DND-41 (cell line): ENCODE measurements around the gene SPEM2.

Source experiments
- ATAC-seq: fragments of 200-7000 bp; cut with Tn5 transposase; 3 replicates; pipeline ENCODE4 v1.9.1; 2021; ENCODE audit warnings: low read depth; ENCODE audit not compliant: insufficient read depth
- DNase-seq: peaks from one replicate; pipeline ENCODE4 v3.0.0-alpha.2; 2020
- H2AFZ ChIP-seq: 2 replicates; pipeline ENCODE4 v1.6.0; 2012; ENCODE audit warnings: low read depth, low read length
- H3K27ac ChIP-seq: 2 replicates; pipeline ENCODE4 v1.5.1; 2012; ENCODE audit warnings: low read length, inconsistent platforms
- H3K27me3 ChIP-seq: fragments of 200-600 bp; sonication (generic); 2 replicates; pipeline ENCODE4 v1.6.0; 2012; ENCODE audit warnings: low read length, mild to moderate bottlenecking, inconsistent platforms; ENCODE audit not compliant: insufficient read depth, poor library complexity
- H3K36me3 ChIP-seq: 2 replicates; pipeline ENCODE4 v1.5.1; 2012; ENCODE audit warnings: low read length, inconsistent platforms; ENCODE audit not compliant: insufficient read depth
- H3K4me1 ChIP-seq: 2 replicates; pipeline ENCODE4 v1.5.1; 2012; ENCODE audit warnings: mild to moderate bottlenecking, low read length; ENCODE audit not compliant: insufficient read depth
- H3K4me2 ChIP-seq: 2 replicates; pipeline ENCODE4 v1.6.0; 2012; ENCODE audit warnings: mild to moderate bottlenecking, moderate library complexity, low read length, inconsistent platforms; ENCODE audit not compliant: insufficient read depth
- H3K4me3 ChIP-seq, 2 experiments: fragments of 200-600 bp in 1 of 2; shearing (Covaris generic) in 1 of 2; 2 replicates each; pipeline ENCODE4 v1.5.1; 2012 to 2016; ENCODE audit warnings: inconsistent platforms in 2 of 2, low read length in 2 of 2, mild to moderate bottlenecking in 2 of 2, low read depth in 1 of 2, moderate library complexity in 1 of 2
- H3K79me2 ChIP-seq: 2 replicates; pipeline ENCODE4 v1.6.0; 2012; ENCODE audit warnings: low read length, inconsistent platforms; ENCODE audit not compliant: insufficient read depth
- H3K9ac ChIP-seq: 2 replicates; pipeline ENCODE4 v1.6.0; 2012; ENCODE audit warnings: low read depth, mild to moderate bottlenecking, inconsistent platforms, low read length, moderate library complexity
- H3K9me3 ChIP-seq: 2 replicates; pipeline ENCODE4 v1.5.1; 2012; ENCODE audit warnings: low read length, moderate library complexity, mild to moderate bottlenecking, inconsistent platforms; ENCODE audit not compliant: insufficient read depth, severe bottlenecking
- H4K20me1 ChIP-seq: 2 replicates; pipeline ENCODE4 v1.6.0; 2012; ENCODE audit warnings: low read length; ENCODE audit not compliant: insufficient read depth
- CTCF ChIP-seq: IDR thresholded peaks from 2 replicates; pipeline ENCODE4 v1.5.1; 2012; ENCODE audit warnings: borderline replicate concordance, low read length, moderate library complexity, mild to moderate bottlenecking; ENCODE audit not compliant: poor library complexity, severe bottlenecking; ENCODE audit errors: extremely low read depth
- EZH2 ChIP-seq: IDR thresholded peaks from 3 replicates; pipeline ENCODE4 v1.6.1; 2012; ENCODE audit warnings: borderline replicate concordance, low read depth, mild to moderate bottlenecking, moderate library complexity, low read length, inconsistent platforms; ENCODE audit not compliant: severe bottlenecking

SPEM2 gene

DNA sequence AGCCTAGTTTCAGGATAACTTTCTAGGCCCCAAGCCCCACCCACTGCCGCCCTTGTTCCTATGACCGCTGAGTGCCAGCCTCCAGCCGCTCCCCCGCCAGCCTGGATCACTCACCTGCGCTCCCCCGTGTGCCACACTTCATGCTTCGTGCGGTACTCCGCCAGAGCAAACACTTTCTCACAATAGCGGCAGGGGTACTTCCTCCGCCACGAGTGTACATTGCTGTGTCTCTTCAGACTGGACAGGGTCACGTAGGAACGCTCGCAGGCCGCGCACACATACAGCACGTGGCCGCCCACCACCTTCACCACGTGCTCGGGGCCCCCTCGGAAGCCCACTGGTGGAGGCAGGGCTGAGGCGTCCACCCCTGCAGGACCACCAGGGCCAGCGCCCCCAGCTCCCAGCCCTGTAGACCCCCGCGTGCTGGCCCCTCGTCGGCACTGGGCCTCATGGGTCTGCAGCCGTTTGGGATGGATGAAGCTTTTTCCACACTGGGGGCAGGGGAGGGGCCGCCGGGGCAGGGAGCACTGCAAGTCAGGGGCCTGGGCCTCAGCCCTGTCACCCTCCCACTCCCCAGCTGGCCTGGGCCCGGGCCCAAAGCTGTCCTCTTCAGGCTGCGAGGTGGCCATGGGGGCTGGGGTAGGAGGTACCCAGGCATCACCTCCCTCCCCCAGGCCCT is 40.3 kb downstream of the SPEM2 start:
- no peaks in the 10 kb centered on the region for H3K27me3 ChIP-seq

DNA sequence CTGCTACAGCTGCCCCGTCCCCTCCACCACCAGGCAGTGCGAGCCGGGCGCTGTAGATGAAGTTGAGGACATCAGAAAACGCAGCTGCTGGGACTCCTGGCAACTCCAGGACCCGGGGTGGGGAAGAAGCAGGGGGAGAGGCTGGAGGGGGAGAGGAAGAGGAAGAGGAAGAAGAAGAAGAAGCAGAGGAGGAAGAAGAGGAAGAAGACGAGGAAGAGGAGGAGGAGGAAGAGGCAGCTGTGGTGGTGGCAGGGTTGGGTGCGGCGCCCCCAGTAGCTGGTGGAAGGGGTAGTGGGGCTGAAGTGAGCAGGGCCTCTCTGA is 40.9 kb downstream of the SPEM2 start:
- no peak overlapping the region for H3K4me3 ChIP-seq
- H3K9ac ChIP-seq, result no peak overlapping the region
- DNase-seq (no peak), ATAC-seq (no peak)
- H3K79me2 ChIP-seq, result peaks cover 23% of the 10 kb centered on the region
- no peaks in the 10 kb centered on the region for H3K9me3 ChIP-seq
- peaks cover 50% of the 10 kb centered on the region for H3K36me3 ChIP-seq
- H3K27ac ChIP-seq, result no peak overlapping the region
- no peaks in the 10 kb centered on the region for H3K27me3 ChIP-seq
- H4K20me1 ChIP-seq, result peaks cover 11% of the 10 kb centered on the region; the same call in 1 of the 2 replicates
- no peak for TF ChIP-seq CTCF
- no peak for TF ChIP-seq EZH2
- no peak overlapping the region for H3K4me2 ChIP-seq
- H3K4me1 ChIP-seq, result no peaks in the 10 kb centered on the region
- H2AFZ ChIP-seq, result no peak overlapping the region

More for the DNA sequence above, 40.3 kb downstream of the SPEM2 start:
- peaks cover 10% of the 10 kb centered on the region; the same call in 1 of the 2 replicates for H4K20me1 ChIP-seq
- no peaks in the 10 kb centered on the region for H3K4me1 ChIP-seq
- H3K9me3 ChIP-seq, result no peaks in the 10 kb centered on the region
- H3K36me3 ChIP-seq, result peaks cover 53% of the 10 kb centered on the region
- H2AFZ ChIP-seq, result no peak overlapping the region
- no peak overlapping the region for H3K9ac ChIP-seq
- no peak overlapping the region for H3K4me2 ChIP-seq
- no peak for TF ChIP-seq CTCF
- TF ChIP-seq EZH2, result no peak
- no peak overlapping the region for H3K27ac ChIP-seq
- peaks cover 18% of the 10 kb centered on the region for H3K79me2 ChIP-seq
- ATAC-seq, result no peak
- no peak for DNase-seq
- no peak overlapping the region for H3K4me3 ChIP-seq

DNA sequence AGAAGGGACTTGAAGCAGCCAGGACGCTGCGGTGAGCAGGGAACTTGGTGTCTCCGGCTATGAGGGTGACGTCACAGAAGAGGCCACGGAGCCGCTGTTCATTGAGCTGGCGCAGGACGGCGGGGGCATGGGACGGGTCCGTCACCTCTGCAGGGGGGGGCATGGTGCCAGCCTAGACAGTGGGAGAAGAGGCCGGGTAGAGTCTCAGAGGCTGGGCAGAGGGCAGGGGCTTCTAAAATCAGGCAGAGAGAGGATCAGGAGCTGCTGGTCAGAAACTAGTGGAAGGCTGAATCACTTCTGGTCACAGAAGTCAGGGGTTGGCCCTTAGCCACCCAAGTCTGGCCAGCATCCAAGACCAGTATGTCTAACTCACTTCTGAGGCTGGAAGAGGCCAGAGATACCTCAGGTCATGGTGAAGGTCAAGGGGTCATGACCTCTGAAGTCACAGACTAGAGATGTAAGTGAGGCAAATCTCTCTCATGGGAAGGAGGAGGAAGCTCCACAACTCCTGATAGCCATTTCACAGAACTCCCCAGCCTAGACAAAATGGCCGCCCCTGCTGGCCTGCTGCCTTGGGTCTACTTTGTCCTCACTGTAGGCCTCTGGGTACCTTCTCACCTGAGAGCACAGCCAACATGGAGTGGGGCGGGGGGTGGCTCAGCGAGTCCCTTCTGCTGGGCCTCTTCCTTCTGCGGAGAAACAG is 41.4 kb downstream of the SPEM2 start:
- no peak for ATAC-seq
- TF ChIP-seq EZH2, result no peak
- TF ChIP-seq CTCF, result no peak
- Histone ChIP-seq H2AFZ (no peak overlapping the region), H4K20me1 (peaks cover 11% of the 10 kb centered on the region; the same call in 1 of the 2 replicates), H3K4me3 (no peak overlapping the region), H3K4me1 (no peaks in the 10 kb centered on the region), H3K36me3 (peaks cover 44% of the 10 kb centered on the region), H3K9me3 (no peaks in the 10 kb centered on the region), H3K27ac (no peak overlapping the region), H3K79me2 (peaks cover 28% of the 10 kb centered on the region), H3K27me3 (no peaks in the 10 kb centered on the region), H3K4me2 (no peak overlapping the region), H3K9ac (no peak overlapping the region)
- no peak for DNase-seq
